ENCODE data around the gene BSX.

Gene BSX

GRCh38 chr11:122951211-122951610 is 30.4 kb downstream of the BSX start:
- no peak overlapping the region for H2BK12ac ChIP-seq (ENCODE audit: low read length in 2 of 2)
- no peak overlapping the region for H3K23ac ChIP-seq (ENCODE audit: low read length in 2 of 2)
- no peaks in the 10 kb centered on the region for H3K79me1 ChIP-seq (replicated peaks; ENCODE audit: low read length, poor library complexity, severe bottlenecking)
- WGBS, result 64% methylated on average over 2 of the region's 2 CpGs
- H3K9me3 ChIP-seq (ENCODE audit: control insufficient read depth, low read length), result no peaks in the 10 kb centered on the region
- no peak overlapping the region for H2AK5ac ChIP-seq (ENCODE audit: low read length, severe bottlenecking)
- no peak overlapping the region for H2BK15ac ChIP-seq (ENCODE audit: low read depth, poor library complexity, severe bottlenecking)
- peaks cover 0 to 7% of the 10 kb centered on the region in 2 experiments for H3K27me3 ChIP-seq (ENCODE audit: control insufficient read depth in 1 of 2, insufficient read depth in 1 of 2, low read length in 2 of 2)
- no peak overlapping the region for H2BK5ac ChIP-seq (ENCODE audit: low read depth, low read length, poor library complexity, severe bottlenecking)
- H3K4me1 ChIP-seq (ENCODE audit: control insufficient read depth, insufficient read depth, low read depth, low read length), result no peaks in the 10 kb centered on the region
- H2AFZ ChIP-seq (ENCODE audit: low read depth, low read length), result no peak overlapping the region
- no peak overlapping the region for H3K27ac ChIP-seq (ENCODE audit: low read length, poor library complexity, severe bottlenecking)
- H3K4me3 ChIP-seq (ENCODE audit: insufficient read depth in 1 of 2, low read depth in 1 of 2, low read length in 2 of 2), result no peak overlapping the region
- H3K36me3 ChIP-seq (ENCODE audit: control insufficient read depth in 1 of 2, insufficient read depth in 2 of 2, low read depth in 1 of 2, low read length in 2 of 2), result peaks cover 5 to 11% of the 10 kb centered on the region in 2 experiments
- H3K4me2 ChIP-seq (ENCODE audit: low read length, poor library complexity, severe bottlenecking), result no peak overlapping the region
- H2BK120ac ChIP-seq (ENCODE audit: low read depth, low read length), result no peak overlapping the region
- H4K91ac ChIP-seq (ENCODE audit: low read length), result no peak overlapping the region
- H3K14ac ChIP-seq (ENCODE audit: low read length in 2 of 2), result no peak overlapping the region
- no peak overlapping the region for H4K8ac ChIP-seq (ENCODE audit: low read length)
- H3K4ac ChIP-seq (ENCODE audit: low read depth in 1 of 2, low read length in 2 of 2), result no peak overlapping the region
- H3K9ac ChIP-seq (ENCODE audit: low read length), result no peak overlapping the region
- DNase-seq, result no peak
- no peak overlapping the region for H3K18ac ChIP-seq (ENCODE audit: low read depth in 1 of 2, low read length in 2 of 2)

- H3K18ac ChIP-seq (ENCODE audit: low read depth in 1 of 2, low read length in 2 of 2), result no peak overlapping the region
- no peak overlapping the region for H3K4me2 ChIP-seq (ENCODE audit: low read length, poor library complexity, severe bottlenecking)
- H2BK5ac ChIP-seq (ENCODE audit: low read depth, low read length, poor library complexity, severe bottlenecking), result no peak overlapping the region
- no peak overlapping the region for H3K4ac ChIP-seq (ENCODE audit: low read depth in 1 of 2, low read length in 2 of 2)
- no peaks in the 10 kb centered on the region for H3K4me1 ChIP-seq (ENCODE audit: control insufficient read depth, insufficient read depth, low read depth, low read length)
- no peak overlapping the region for H2BK15ac ChIP-seq (ENCODE audit: low read depth, poor library complexity, severe bottlenecking)
- H3K9ac ChIP-seq (ENCODE audit: low read length), result no peak overlapping the region
- H4K91ac ChIP-seq (ENCODE audit: low read length), result no peak overlapping the region
- H3K79me1 ChIP-seq (replicated peaks; ENCODE audit: low read length, poor library complexity, severe bottlenecking), result no peaks in the 10 kb centered on the region
- no peak overlapping the region for H2AK5ac ChIP-seq (ENCODE audit: low read length, severe bottlenecking)
- H3K4me3 ChIP-seq (ENCODE audit: insufficient read depth in 1 of 2, low read depth in 1 of 2, low read length in 2 of 2), result no peak overlapping the region
- no peak overlapping the region for H2BK120ac ChIP-seq (ENCODE audit: low read depth, low read length)
- no peak overlapping the region for H2BK12ac ChIP-seq (ENCODE audit: low read length in 2 of 2)
- no peak overlapping the region for H2AFZ ChIP-seq (ENCODE audit: low read depth, low read length)
- no peaks in the 10 kb centered on the region for H3K9me3 ChIP-seq (ENCODE audit: control insufficient read depth, low read length)
- DNase-seq, result no peak
- no peak overlapping the region for H3K27ac ChIP-seq (ENCODE audit: low read length, poor library complexity, severe bottlenecking)
- peaks cover 0 to 2% of the 10 kb centered on the region in 2 experiments for H3K36me3 ChIP-seq (ENCODE audit: control insufficient read depth in 1 of 2, insufficient read depth in 2 of 2, low read depth in 1 of 2, low read length in 2 of 2)
- 91% methylated on average over 2 of the region's 2 CpGs for WGBS
- H4K8ac ChIP-seq (ENCODE audit: low read length), result no peak overlapping the region
- peaks cover 0 to 5% of the 10 kb centered on the region in 2 experiments for H3K27me3 ChIP-seq (ENCODE audit: control insufficient read depth in 1 of 2, insufficient read depth in 1 of 2, low read length in 2 of 2)
- no peak overlapping the region for H3K23ac ChIP-seq (ENCODE audit: low read length in 2 of 2)
- H3K14ac ChIP-seq (ENCODE audit: low read length in 2 of 2), result no peak overlapping the region
Observed at GRCh38 chr11:122938557-122938956, 43.1 kb downstream of the BSX start.

GRCh38 chr11:122937983-122938382 is 43.7 kb downstream of the BSX start:
- peaks cover 0 to 2% of the 10 kb centered on the region in 2 experiments for H3K36me3 ChIP-seq (ENCODE audit: control insufficient read depth in 1 of 2, insufficient read depth in 2 of 2, low read depth in 1 of 2, low read length in 2 of 2)
- no peak overlapping the region for H3K23ac ChIP-seq (ENCODE audit: low read length in 2 of 2)
- H2BK15ac ChIP-seq (ENCODE audit: low read depth, poor library complexity, severe bottlenecking), result no peak overlapping the region
- H4K8ac ChIP-seq (ENCODE audit: low read length), result no peak overlapping the region
- no peak overlapping the region for H3K4me2 ChIP-seq (ENCODE audit: low read length, poor library complexity, severe bottlenecking)
- H2BK120ac ChIP-seq (ENCODE audit: low read depth, low read length), result no peak overlapping the region
- no peaks in the 10 kb centered on the region for H3K9me3 ChIP-seq (ENCODE audit: control insufficient read depth, low read length)
- no peaks in the 10 kb centered on the region for H3K79me1 ChIP-seq (replicated peaks; ENCODE audit: low read length, poor library complexity, severe bottlenecking)
- 82% methylated on average over 3 of the region's 3 CpGs for WGBS
- H3K9ac ChIP-seq (ENCODE audit: low read length), result no peak overlapping the region
- no peak overlapping the region for H2AK5ac ChIP-seq (ENCODE audit: low read length, severe bottlenecking)
- H3K14ac ChIP-seq (ENCODE audit: low read length in 2 of 2), result no peak overlapping the region
- no peak overlapping the region for H4K91ac ChIP-seq (ENCODE audit: low read length)
- H3K4me1 ChIP-seq (ENCODE audit: control insufficient read depth, insufficient read depth, low read depth, low read length), result no peaks in the 10 kb centered on the region
- no peak overlapping the region for H2AFZ ChIP-seq (ENCODE audit: low read depth, low read length)
- no peak overlapping the region for H3K27ac ChIP-seq (ENCODE audit: low read length, poor library complexity, severe bottlenecking)
- DNase-seq, result no peak
- no peak overlapping the region for H2BK5ac ChIP-seq (ENCODE audit: low read depth, low read length, poor library complexity, severe bottlenecking)
- no peak overlapping the region for H3K4ac ChIP-seq (ENCODE audit: low read depth in 1 of 2, low read length in 2 of 2)
- peaks cover 0 to 5% of the 10 kb centered on the region in 2 experiments for H3K27me3 ChIP-seq (ENCODE audit: control insufficient read depth in 1 of 2, insufficient read depth in 1 of 2, low read length in 2 of 2)
- H2BK12ac ChIP-seq (ENCODE audit: low read length in 2 of 2), result no peak overlapping the region
- no peak overlapping the region for H3K4me3 ChIP-seq (ENCODE audit: insufficient read depth in 1 of 2, low read depth in 1 of 2, low read length in 2 of 2)
- no peak overlapping the region for H3K18ac ChIP-seq (ENCODE audit: low read depth in 1 of 2, low read length in 2 of 2)

- no peaks in the 10 kb centered on the region for H3K4me1 ChIP-seq (ENCODE audit: control insufficient read depth, insufficient read depth, low read depth, low read length)
- no peak overlapping the region for H3K14ac ChIP-seq (ENCODE audit: low read length in 2 of 2)
- H3K4me2 ChIP-seq (ENCODE audit: low read length, poor library complexity, severe bottlenecking), result no peak overlapping the region
- H3K27ac ChIP-seq (ENCODE audit: low read length, poor library complexity, severe bottlenecking), result no peak overlapping the region
- H2BK120ac ChIP-seq (ENCODE audit: low read depth, low read length), result no peak overlapping the region
- H3K9ac ChIP-seq (ENCODE audit: low read length), result no peak overlapping the region
- no peak overlapping the region for H3K4me3 ChIP-seq (ENCODE audit: insufficient read depth in 1 of 2, low read depth in 1 of 2, low read length in 2 of 2)
- H4K8ac ChIP-seq (ENCODE audit: low read length), result no peak overlapping the region
- H3K23ac ChIP-seq (ENCODE audit: low read length in 2 of 2), result no peak overlapping the region
- DNase-seq, result no peak
- no peaks in the 10 kb centered on the region for H3K79me1 ChIP-seq (replicated peaks; ENCODE audit: low read length, poor library complexity, severe bottlenecking)
- H3K36me3 ChIP-seq (ENCODE audit: control insufficient read depth in 1 of 2, insufficient read depth in 2 of 2, low read depth in 1 of 2, low read length in 2 of 2), result peaks cover 0 to 2% of the 10 kb centered on the region in 2 experiments
- H4K91ac ChIP-seq (ENCODE audit: low read length), result no peak overlapping the region
- no peak overlapping the region for H2BK5ac ChIP-seq (ENCODE audit: low read depth, low read length, poor library complexity, severe bottlenecking)
- H3K4ac ChIP-seq (ENCODE audit: low read depth in 1 of 2, low read length in 2 of 2), result no peak overlapping the region
- H2AK5ac ChIP-seq (ENCODE audit: low read length, severe bottlenecking), result no peak overlapping the region
- no CpG with 5 or more reads among the region's 2 CpGs for WGBS
- H2BK12ac ChIP-seq (ENCODE audit: low read length in 2 of 2), result no peak overlapping the region
- H3K18ac ChIP-seq (ENCODE audit: low read depth in 1 of 2, low read length in 2 of 2), result no peak overlapping the region
- H3K27me3 ChIP-seq (ENCODE audit: control insufficient read depth in 1 of 2, insufficient read depth in 1 of 2, low read length in 2 of 2), result peaks cover 0 to 10% of the 10 kb centered on the region in 2 experiments
- H2AFZ ChIP-seq (ENCODE audit: low read depth, low read length), result no peak overlapping the region
- no peaks in the 10 kb centered on the region for H3K9me3 ChIP-seq (ENCODE audit: control insufficient read depth, low read length)
- H2BK15ac ChIP-seq (ENCODE audit: low read depth, poor library complexity, severe bottlenecking), result no peak overlapping the region
Observed at GRCh38 chr11:122933416-122933815, 48.2 kb downstream of the BSX start.

All from mesenchymal stem cell (in vitro differentiated cells and primary cell).